ENCODE data around the gene CYLD. TPM values are rescaled to one million over a fixed set of nuclear protein-coding genes. Genes with fewer than 3 reads are reported as not detected.

Gene CYLD
- total and polyA plus RNA-seq, 2 of the 4 experiments (the other 2 are of a cell fraction) = 16.2 to 37.3 TPM

- peaks cover 9% of the 10 kb centered on the region for H3K4me1 ChIP-seq (ENCODE audit: control insufficient read depth, insufficient read depth, low read length)
- H3K14ac ChIP-seq (replicated peaks; ENCODE audit: low read depth, low read length) = no peak overlapping the region
- no peak overlapping the region for H4K5ac ChIP-seq (ENCODE audit: low read depth, low read length)
- TF ChIP-seq ELK1 (IDR thresholded peaks at IDR 0.05; ENCODE audit: borderline replicate concordance, low read depth, low read length) = no peak
- no peak for TF ChIP-seq BHLHE40 (IDR thresholded peaks at IDR 0.05; ENCODE audit: low read depth, low read length)
- no peak for TF ChIP-seq MXI1 (IDR thresholded peaks at IDR 0.05; ENCODE audit: borderline replicate concordance, low read depth, low read length)
- TF ChIP-seq USF2 (IDR thresholded peaks at IDR 0.05; ENCODE audit: low read depth, low read length) = no peak
- TF ChIP-seq CHD1 (IDR thresholded peaks at IDR 0.05; ENCODE audit: low read depth, low read length) = no peak
- TF ChIP-seq RCOR1 (IDR thresholded peaks at IDR 0.05; ENCODE audit: insufficient replicate concordance, low read length) = no peak
- no peak for TF ChIP-seq CEBPB (IDR thresholded peaks at IDR 0.05; ENCODE audit: low read depth, low read length)
- TF ChIP-seq RAD21 (IDR thresholded peaks at IDR 0.05; ENCODE audit: low read length) = no peak
- no peak for TF ChIP-seq MAFK (IDR thresholded peaks at IDR 0.05; ENCODE audit: low read depth, low read length)
- intact Hi-C loops (cut with micrococcal nuclease) (loop anchor here (1.0 to 10.0 kb wide), 6 partner anchors 66 to 586 kb away; partner anchors contain the start of gene TENT4B), in situ Hi-C loops (cut with MboI; ENCODE audit: low sequenced_read_pairs) (no loop called here), dilution Hi-C loops (cut with HindIII; ENCODE audit: low sequenced_read_pairs, unreplicated experiment) (no loop called here)
- H3K23ac ChIP-seq (ENCODE audit: low read depth, low read length) = no peak overlapping the region; the same call in 1 of the 2 replicates
- H3K79me1 ChIP-seq (ENCODE audit: low read depth in 1 of 2, low read length in 2 of 2) = peaks cover 3 to 11% of the 10 kb centered on the region in 2 experiments; a peak in 1 of 4 replicates
- DNase-seq = no peak
- no peak overlapping the region for H2BK15ac ChIP-seq (ENCODE audit: low read depth, low read length)
- H2AK5ac ChIP-seq (ENCODE audit: low read depth, low read length) = no peak overlapping the region
- no peak overlapping the region for H3K4me3 ChIP-seq (ENCODE audit: insufficient read depth, low read depth, low read length)
- H2AK9ac ChIP-seq (replicated peaks; ENCODE audit: low read depth, low read length, poor library complexity) = peak overlapping the region; percentile 74
- H3K9me3 ChIP-seq (ENCODE audit: control insufficient read depth, insufficient read depth, low read length) = no peaks in the 10 kb centered on the region
- no peak overlapping the region for H3K27ac ChIP-seq (ENCODE audit: insufficient read depth, low read length)
- H2BK5ac ChIP-seq (ENCODE audit: low read depth, low read length, poor library complexity, severe bottlenecking) = no peak overlapping the region
- H4K8ac ChIP-seq (ENCODE audit: low read depth in 2 of 2, low read length in 2 of 2) = no peak overlapping the region
- no peak overlapping the region for H2BK20ac ChIP-seq (ENCODE audit: low read depth, low read length)
- no peak overlapping the region for H3K18ac ChIP-seq (ENCODE audit: low read depth, low read length)
- no CpG with 5 or more reads among the region's 1 CpG for whole genome bisulfite sequencing, 2 experiments (ENCODE audit: extremely low coverage in 2 of 2, insufficient read length in 1 of 2)
- peaks cover 2% of the 10 kb centered on the region; the same call in 1 of the 2 replicates for H3K36me3 ChIP-seq (ENCODE audit: control insufficient read depth, insufficient read depth, low read length)
- H3K4me2 ChIP-seq (ENCODE audit: low read depth, low read length) = no peak overlapping the region
- no peak overlapping the region for H3K56ac ChIP-seq (ENCODE audit: extremely low read depth, insufficient read depth, low read length)
- H4K20me1 ChIP-seq (ENCODE audit: insufficient read depth, low read length) = no peaks in the 10 kb centered on the region
- H3K9ac ChIP-seq (ENCODE audit: low read depth, low read length) = no peak overlapping the region
- no peak overlapping the region for H3K4ac ChIP-seq (ENCODE audit: low read depth, low read length)
- no peak overlapping the region for H2AFZ ChIP-seq (replicated peaks; ENCODE audit: low read length, poor library complexity)
- ChIA-PET POLR2A (ENCODE audit: unreplicated experiment) (interaction anchor here (1.4 kb wide), 1 partner anchor 9 kb away, joined by 5 read pairs; no protein-coding TSS in a partner anchor), CTCF (interaction anchor here (0.6 kb wide), 1 partner anchor 716 kb away, joined by 3 read pairs; the partner anchor contains the start of gene CNEP1R1)
- ATAC-seq (ENCODE audit: low read depth) = no peak
- H2BK120ac ChIP-seq (ENCODE audit: low read depth, low read length) = no peak overlapping the region
- H4K91ac ChIP-seq (ENCODE audit: insufficient read depth, low read depth, low read length) = no peak overlapping the region
- no TSS peak for BruUV-seq (replicated peaks)
- no peaks in the 10 kb centered on the region; the same call in 1 of the 2 replicates for H3K9me1 ChIP-seq (ENCODE audit: insufficient read depth, low read length)
- peaks cover 8% of the 10 kb centered on the region for H3K27me3 ChIP-seq (ENCODE audit: control insufficient read depth, insufficient read depth, low read length)
These were observed 1.1 kb upstream of the CYLD start for GRCh38 chr16:50740736-50741135.

Measured in IMR-90 (cell line).